ENCODE data around the gene SPATS2. TPM values are rescaled to one million over a fixed set of nuclear protein-coding genes. Genes with fewer than 3 reads are reported as not detected.
A peak's percentile ranks its signal among the peaks of the same experiment; 100 is the strongest.

Gene SPATS2
- total RNA-seq, 1 donor from 2014 or later, result 69.0 TPM

DNA sequence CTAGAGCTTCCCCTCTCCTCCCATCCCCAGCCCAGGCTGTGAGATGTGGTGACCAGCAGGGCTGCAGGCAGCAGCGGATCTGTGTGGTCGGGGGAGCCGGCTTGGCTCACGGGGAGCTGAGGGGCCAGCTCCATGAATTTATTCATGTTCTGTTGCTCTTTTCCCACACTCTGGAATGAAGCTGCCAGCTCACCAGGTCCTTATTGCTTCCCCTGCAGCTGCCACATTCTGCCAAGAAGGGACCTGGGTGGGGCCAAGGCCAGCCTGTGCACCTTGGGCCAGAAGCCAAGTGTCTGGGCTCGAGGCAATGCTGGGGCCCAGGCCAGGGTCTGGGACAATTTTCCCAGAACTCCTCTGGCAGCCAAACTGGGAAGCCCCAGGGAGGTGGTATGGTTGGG lies 27.8 kb upstream of the SPATS2 start:
- H3K4me3 Mint-ChIP-seq, result no peak overlapping the region

DNA sequence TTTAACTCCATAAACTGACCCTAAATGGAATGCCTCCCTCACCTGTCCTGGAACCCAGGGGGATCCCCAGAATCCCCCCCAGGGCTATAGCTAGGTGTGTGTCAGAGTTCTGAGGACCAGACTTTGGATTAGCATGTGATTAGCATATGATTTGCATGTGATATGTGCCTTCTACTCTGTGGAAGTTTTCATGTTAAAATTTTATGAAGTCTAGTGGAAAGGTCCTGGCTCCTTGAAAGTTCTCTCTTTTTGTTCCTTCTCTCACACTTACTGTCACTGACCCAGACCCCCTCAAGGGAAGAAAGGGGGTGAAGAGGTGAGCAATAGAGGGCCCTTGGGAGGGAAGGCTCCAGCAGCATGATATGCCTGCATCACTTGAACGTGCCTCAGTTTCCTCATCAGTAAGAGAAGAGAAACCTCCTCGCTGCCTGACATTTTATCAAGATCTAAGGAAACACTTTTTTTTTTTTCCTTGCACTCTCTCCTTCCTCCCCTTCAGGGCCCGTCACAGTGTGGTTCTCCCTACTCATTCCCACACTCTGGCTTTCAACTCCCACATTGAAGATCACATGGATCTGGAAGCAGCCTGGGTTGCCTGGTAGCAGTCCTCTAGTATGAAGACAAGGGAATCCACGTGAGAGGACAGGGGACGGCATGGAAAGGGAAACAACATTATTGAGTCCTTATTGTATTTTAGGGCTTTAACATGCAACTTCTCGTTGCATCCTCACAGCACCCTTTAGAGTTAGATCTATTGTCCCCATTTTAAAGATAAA lies 27.0 kb upstream of the SPATS2 start:
- no peak overlapping the region for H3K4me3 Mint-ChIP-seq
- DNase-seq (ENCODE audit: low spot score in 2 of 2, unreplicated experiment in 2 of 2), result no peak
- no peak overlapping the region for H3K27ac Mint-ChIP-seq
- H3K4me1 Mint-ChIP-seq, result peaks cover 42% of the 10 kb centered on the region
- TF ChIP-seq, protein P1, sequence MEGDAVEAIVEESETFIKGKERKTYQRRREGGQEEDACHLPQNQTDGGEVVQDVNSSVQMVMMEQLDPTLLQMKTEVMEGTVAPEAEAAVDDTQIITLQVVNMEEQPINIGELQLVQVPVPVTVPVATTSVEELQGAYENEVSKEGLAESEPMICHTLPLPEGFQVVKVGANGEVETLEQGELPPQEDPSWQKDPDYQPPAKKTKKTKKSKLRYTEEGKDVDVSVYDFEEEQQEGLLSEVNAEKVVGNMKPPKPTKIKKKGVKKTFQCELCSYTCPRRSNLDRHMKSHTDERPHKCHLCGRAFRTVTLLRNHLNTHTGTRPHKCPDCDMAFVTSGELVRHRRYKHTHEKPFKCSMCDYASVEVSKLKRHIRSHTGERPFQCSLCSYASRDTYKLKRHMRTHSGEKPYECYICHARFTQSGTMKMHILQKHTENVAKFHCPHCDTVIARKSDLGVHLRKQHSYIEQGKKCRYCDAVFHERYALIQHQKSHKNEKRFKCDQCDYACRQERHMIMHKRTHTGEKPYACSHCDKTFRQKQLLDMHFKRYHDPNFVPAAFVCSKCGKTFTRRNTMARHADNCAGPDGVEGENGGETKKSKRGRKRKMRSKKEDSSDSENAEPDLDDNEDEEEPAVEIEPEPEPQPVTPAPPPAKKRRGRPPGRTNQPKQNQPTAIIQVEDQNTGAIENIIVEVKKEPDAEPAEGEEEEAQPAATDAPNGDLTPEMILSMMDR (IDR thresholded peaks at IDR 0.05; ENCODE audit: unreplicated experiment), result no peak
- H3K9me3 Mint-ChIP-seq, result no peaks in the 10 kb centered on the region
- H3K27me3 Mint-ChIP-seq (ENCODE audit: low read depth), result peaks cover 94% of the 10 kb centered on the region
- no peaks in the 10 kb centered on the region for H3K36me3 Mint-ChIP-seq

More for the DNA sequence above, 27.8 kb upstream of the SPATS2 start:
- TF ChIP-seq, protein P1 (IDR thresholded peaks at IDR 0.05; ENCODE audit: unreplicated experiment), result no peak
- no peak for DNase-seq (ENCODE audit: low spot score in 2 of 2, unreplicated experiment in 2 of 2)
- Mint-ChIP-seq H3K27me3 (ENCODE audit: low read depth) (peaks cover 95% of the 10 kb centered on the region), H3K9me3 (no peaks in the 10 kb centered on the region), H3K27ac (no peak overlapping the region), H3K36me3 (no peaks in the 10 kb centered on the region), H3K4me1 (peaks cover 42% of the 10 kb centered on the region)

DNA sequence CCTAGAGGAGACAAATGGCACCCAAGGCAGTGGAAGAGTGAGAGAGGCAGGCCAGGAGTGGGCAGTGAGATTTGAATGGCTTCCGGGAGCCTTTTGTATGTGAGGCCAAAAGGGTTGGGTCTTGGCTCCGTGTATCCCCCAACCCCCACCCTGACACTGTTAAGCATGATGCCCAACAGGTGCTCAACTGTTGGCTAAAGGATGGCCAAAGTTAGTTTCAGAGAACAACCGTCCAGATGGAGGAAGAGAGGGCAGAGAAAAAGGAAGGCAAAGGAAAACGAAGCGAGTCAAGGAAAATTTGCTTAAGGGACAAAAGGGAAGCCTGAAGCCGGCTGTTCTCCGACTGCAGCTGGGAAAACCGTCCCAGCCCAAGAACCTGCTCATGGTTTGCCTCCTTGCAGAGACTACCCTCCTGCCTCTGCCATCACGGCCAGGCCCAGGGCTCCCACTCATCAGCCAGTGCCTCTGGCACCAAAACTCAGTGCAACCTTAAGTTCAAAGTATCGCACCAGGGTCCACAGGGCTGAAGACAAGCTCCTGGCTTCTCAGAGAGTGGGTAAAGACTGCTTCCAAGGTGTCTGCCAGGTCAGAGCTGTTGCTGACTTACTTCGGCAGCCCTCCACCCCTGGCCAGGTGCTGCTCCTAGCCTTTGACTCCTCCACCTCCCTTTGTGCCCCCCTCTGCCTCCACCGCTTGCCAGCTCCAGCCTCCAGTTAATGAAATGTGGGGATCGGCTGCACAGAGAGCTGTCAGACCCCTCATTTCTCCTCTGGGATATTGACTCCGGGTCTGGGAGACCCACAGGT lies 26.1 kb upstream of the SPATS2 start:
- no peak overlapping the region for H3K4me3 Mint-ChIP-seq
- H3K27me3 Mint-ChIP-seq (ENCODE audit: low read depth), result peaks cover 96% of the 10 kb centered on the region
- peaks cover 48% of the 10 kb centered on the region for H3K4me1 Mint-ChIP-seq
- no peak overlapping the region for H3K27ac Mint-ChIP-seq
- no peak for DNase-seq (ENCODE audit: low spot score in 2 of 2, unreplicated experiment in 2 of 2)
- no peaks in the 10 kb centered on the region for H3K36me3 Mint-ChIP-seq
- TF ChIP-seq, protein P1 (IDR thresholded peaks at IDR 0.05; ENCODE audit: unreplicated experiment), result no peak
- H3K9me3 Mint-ChIP-seq, result no peaks in the 10 kb centered on the region

DNA sequence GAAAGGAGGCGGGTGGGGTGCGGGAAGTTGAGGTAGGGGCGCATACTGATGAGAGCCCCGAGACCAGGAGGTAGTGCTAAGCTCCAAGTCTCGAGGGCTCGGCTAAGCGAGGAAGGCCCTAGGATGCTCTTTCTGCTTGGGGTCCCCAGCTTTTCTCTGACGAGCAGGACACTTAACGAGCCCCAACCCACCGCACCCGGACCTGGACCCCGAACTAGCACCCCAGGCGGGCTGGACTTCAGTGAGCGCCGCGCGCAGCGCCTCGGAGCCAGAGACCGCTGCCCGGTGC lies 25.5 kb upstream of the SPATS2 start:
- H3K36me3 Mint-ChIP-seq, result no peaks in the 10 kb centered on the region
- no peaks in the 10 kb centered on the region for H3K9me3 Mint-ChIP-seq
- DNase-seq (ENCODE audit: low spot score in 2 of 2, unreplicated experiment in 2 of 2), result no peak
- H3K27ac Mint-ChIP-seq, result no peak overlapping the region
- peaks cover 52% of the 10 kb centered on the region for H3K4me1 Mint-ChIP-seq
- TF ChIP-seq, protein P1 (IDR thresholded peaks at IDR 0.05; ENCODE audit: unreplicated experiment), result no peak
- H3K4me3 Mint-ChIP-seq, result peak overlapping the region; percentile 61
- H3K27me3 Mint-ChIP-seq (ENCODE audit: low read depth), result peaks cover 98% of the 10 kb centered on the region

DNA sequence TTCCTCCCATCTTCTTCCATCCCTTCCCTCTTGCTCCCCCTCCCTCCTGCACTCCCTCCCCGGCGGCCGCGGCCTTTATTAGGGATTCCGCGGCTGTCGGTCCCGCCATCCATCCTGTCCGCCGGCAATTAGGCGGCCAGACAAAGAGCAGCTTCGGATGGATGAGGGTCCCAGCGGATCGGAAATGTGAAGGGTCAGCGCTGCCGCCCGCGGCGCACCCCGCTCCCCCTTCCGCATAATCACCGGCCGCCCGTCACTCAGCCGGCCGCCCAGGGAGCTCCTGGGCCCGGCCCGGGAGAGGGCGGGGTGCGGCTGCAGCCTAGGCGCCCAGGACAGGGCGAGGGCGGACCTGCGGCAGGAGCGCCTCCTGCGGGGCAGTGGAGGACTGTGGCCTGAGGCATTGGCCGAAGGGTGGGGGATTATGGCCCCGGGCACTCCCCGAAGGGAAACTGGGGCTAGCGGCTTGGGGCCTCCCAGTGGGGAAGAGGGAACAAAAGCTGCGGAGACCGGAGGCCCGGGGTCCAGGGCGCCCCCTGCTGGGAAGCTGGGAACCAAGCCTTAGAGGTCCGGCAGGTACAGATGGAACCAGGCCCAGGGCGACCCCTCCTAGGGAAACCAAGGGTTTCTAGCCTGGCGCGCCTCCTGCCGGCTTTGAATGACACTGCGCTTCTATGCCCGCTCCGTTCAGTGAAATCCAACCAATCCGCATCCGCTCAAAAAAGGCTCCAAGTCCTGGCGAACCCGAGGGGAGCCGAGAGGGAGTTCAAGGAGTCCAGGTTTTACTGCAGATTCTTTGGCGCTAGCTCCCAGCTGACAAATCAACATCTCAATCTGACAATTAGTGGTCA lies 25.0 kb upstream of the SPATS2 start:
- Mint-ChIP-seq H3K4me3 (peak overlapping the region; percentile 65), H3K4me1 (peaks cover 52% of the 10 kb centered on the region), H3K36me3 (no peaks in the 10 kb centered on the region), H3K9me3 (no peaks in the 10 kb centered on the region), H3K27ac (no peak overlapping the region), H3K27me3 (ENCODE audit: low read depth) (peaks cover 98% of the 10 kb centered on the region)
- peak; percentile 79 to 88 for DNase-seq (ENCODE audit: low spot score in 2 of 2, unreplicated experiment in 2 of 2)
- TF ChIP-seq, protein P1 (IDR thresholded peaks at IDR 0.05; ENCODE audit: unreplicated experiment), result peak; percentile 91

Data from mesothelial cell of epicardium (in vitro differentiated cells).